ENCODE data around the gene SYTL2.
A peak's percentile ranks its signal among the peaks of the same experiment; 100 is the strongest.

Gene SYTL2

GRCh38 chr11:85825616-85826015 lies 14.7 kb upstream of the SYTL2 start:
- H3K9me3 ChIP-seq (ENCODE audit: control insufficient read depth in 1 of 2, low read length in 2 of 2): no peaks in the 10 kb centered on the region
- no peak overlapping the region for H3K4me3 ChIP-seq (ENCODE audit: low read depth in 1 of 2, low read length in 2 of 2)
- no peak overlapping the region for H3K27ac ChIP-seq (ENCODE audit: low read length)

GRCh38 chr11:85823816-85824215 lies 12.9 kb upstream of the SYTL2 start:
- no peaks in the 10 kb centered on the region for H3K36me3 ChIP-seq (ENCODE audit: control insufficient read depth in 1 of 2, insufficient read depth in 2 of 2, low read length in 2 of 2)
- no peak overlapping the region for H3K27ac ChIP-seq (ENCODE audit: low read length)
- peaks cover 12 to 21% of the 10 kb centered on the region in 2 donors for H3K4me1 ChIP-seq (ENCODE audit: control insufficient read depth in 1 of 2, insufficient read depth in 2 of 2, low read length in 2 of 2)
- H3K4me3 ChIP-seq (ENCODE audit: low read depth in 1 of 2, low read length in 2 of 2): no peak overlapping the region
- H3K9me3 ChIP-seq (ENCODE audit: control insufficient read depth in 1 of 2, low read length in 2 of 2): no peaks in the 10 kb centered on the region
- H3K27me3 ChIP-seq (ENCODE audit: low read depth, low read length): no peaks in the 10 kb centered on the region

More at GRCh38 chr11:85825616-85826015, 14.7 kb upstream of the SYTL2 start:
- no peaks in the 10 kb centered on the region for H3K27me3 ChIP-seq (ENCODE audit: low read depth, low read length)
- peaks cover 12 to 21% of the 10 kb centered on the region in 2 donors for H3K4me1 ChIP-seq (ENCODE audit: control insufficient read depth in 1 of 2, insufficient read depth in 2 of 2, low read length in 2 of 2)
- H3K36me3 ChIP-seq (ENCODE audit: control insufficient read depth in 1 of 2, insufficient read depth in 2 of 2, low read length in 2 of 2): no peaks in the 10 kb centered on the region

GRCh38 chr11:85822814-85823213 lies 11.9 kb upstream of the SYTL2 start:
- Histone ChIP-seq H3K27ac (ENCODE audit: low read length) (no peak overlapping the region), H3K36me3 (ENCODE audit: control insufficient read depth in 1 of 2, insufficient read depth in 2 of 2, low read length in 2 of 2) (no peaks in the 10 kb centered on the region)

GRCh38 chr11:85821636-85822035 lies 10.7 kb upstream of the SYTL2 start:
- Histone ChIP-seq H3K27ac (ENCODE audit: low read length) (no peak overlapping the region), H3K4me1 (ENCODE audit: control insufficient read depth in 1 of 2, insufficient read depth in 2 of 2, low read length in 2 of 2) (peaks cover 0 to 4% of the 10 kb centered on the region in 2 donors), H3K27me3 (ENCODE audit: low read depth, low read length) (no peaks in the 10 kb centered on the region), H3K36me3 (ENCODE audit: control insufficient read depth in 1 of 2, insufficient read depth in 2 of 2, low read length in 2 of 2) (no peaks in the 10 kb centered on the region), H3K4me3 (ENCODE audit: low read depth in 1 of 2, low read length in 2 of 2) (no peak overlapping the region), H3K9me3 (ENCODE audit: control insufficient read depth in 1 of 2, low read length in 2 of 2) (no peaks in the 10 kb centered on the region)

More at GRCh38 chr11:85822814-85823213, 11.9 kb upstream of the SYTL2 start:
- Histone ChIP-seq H3K4me3 (ENCODE audit: low read depth in 1 of 2, low read length in 2 of 2) (no peak overlapping the region), H3K4me1 (ENCODE audit: control insufficient read depth in 1 of 2, insufficient read depth in 2 of 2, low read length in 2 of 2) (peaks cover 5 to 15% of the 10 kb centered on the region in 2 donors), H3K9me3 (ENCODE audit: control insufficient read depth in 1 of 2, low read length in 2 of 2) (no peaks in the 10 kb centered on the region), H3K27me3 (ENCODE audit: low read depth, low read length) (no peaks in the 10 kb centered on the region)

- Histone ChIP-seq H3K9me3 (ENCODE audit: control insufficient read depth in 1 of 2, low read length in 2 of 2) (no peaks in the 10 kb centered on the region), H3K4me3 (ENCODE audit: low read depth in 1 of 2, low read length in 2 of 2) (no peak overlapping the region), H3K36me3 (ENCODE audit: control insufficient read depth in 1 of 2, insufficient read depth in 2 of 2, low read length in 2 of 2) (no peaks in the 10 kb centered on the region), H3K4me1 (ENCODE audit: control insufficient read depth in 1 of 2, insufficient read depth in 2 of 2, low read length in 2 of 2) (no peaks in the 10 kb centered on the region), H3K27ac (ENCODE audit: low read length) (no peak overlapping the region), H3K27me3 (ENCODE audit: low read depth, low read length) (no peaks in the 10 kb centered on the region)
Measured at GRCh38 chr11:85819441-85819840, 8.5 kb upstream of the SYTL2 start.

- H3K36me3 ChIP-seq (ENCODE audit: control insufficient read depth in 1 of 2, insufficient read depth in 2 of 2, low read length in 2 of 2): no peaks in the 10 kb centered on the region
- no peaks in the 10 kb centered on the region for H3K27me3 ChIP-seq (ENCODE audit: low read depth, low read length)
- H3K9me3 ChIP-seq (ENCODE audit: control insufficient read depth in 1 of 2, low read length in 2 of 2): no peaks in the 10 kb centered on the region
- H3K4me3 ChIP-seq (ENCODE audit: low read depth in 1 of 2, low read length in 2 of 2): no peak overlapping the region
- H3K4me1 ChIP-seq (ENCODE audit: control insufficient read depth in 1 of 2, insufficient read depth in 2 of 2, low read length in 2 of 2): peaks cover 0 to 10% of the 10 kb centered on the region in 2 donors
- no peak overlapping the region for H3K27ac ChIP-seq (ENCODE audit: low read length)
Measured at GRCh38 chr11:85815186-85815931, 4.4 kb upstream of the SYTL2 start.

GRCh38 chr11:85813721-85814120 lies 2.8 kb upstream of the SYTL2 start:
- Histone ChIP-seq H3K36me3 (ENCODE audit: control insufficient read depth in 1 of 2, insufficient read depth in 2 of 2, low read length in 2 of 2) (no peaks in the 10 kb centered on the region), H3K27me3 (ENCODE audit: low read depth, low read length) (no peaks in the 10 kb centered on the region), H3K27ac (ENCODE audit: low read length) (no peak overlapping the region), H3K4me1 (ENCODE audit: control insufficient read depth in 1 of 2, insufficient read depth in 2 of 2, low read length in 2 of 2) (peaks cover 8 to 11% of the 10 kb centered on the region in 2 donors), H3K4me3 (ENCODE audit: low read depth in 1 of 2, low read length in 2 of 2) (no peak overlapping the region), H3K9me3 (ENCODE audit: control insufficient read depth in 1 of 2, low read length in 2 of 2) (no peaks in the 10 kb centered on the region)

- Histone ChIP-seq H3K36me3 (ENCODE audit: control insufficient read depth in 1 of 2, insufficient read depth in 2 of 2, low read length in 2 of 2) (no peaks in the 10 kb centered on the region), H3K9me3 (ENCODE audit: control insufficient read depth in 1 of 2, low read length in 2 of 2) (no peaks in the 10 kb centered on the region), H3K4me3 (ENCODE audit: low read depth in 1 of 2, low read length in 2 of 2) (peak overlapping the region; percentile 60 to 73), H3K27me3 (ENCODE audit: low read depth, low read length) (no peaks in the 10 kb centered on the region), H3K27ac (ENCODE audit: low read length) (no peak overlapping the region), H3K4me1 (ENCODE audit: control insufficient read depth in 1 of 2, insufficient read depth in 2 of 2, low read length in 2 of 2) (peaks cover 8 to 11% of the 10 kb centered on the region in 2 donors)
Measured at GRCh38 chr11:85811624-85812023, 683 bp upstream of the SYTL2 start.

GRCh38 chr11:85810521-85810870 lies 445 bp downstream of the SYTL2 start:
- H3K36me3 ChIP-seq (ENCODE audit: control insufficient read depth in 1 of 2, insufficient read depth in 2 of 2, low read length in 2 of 2): no peaks in the 10 kb centered on the region
- H3K9me3 ChIP-seq (ENCODE audit: control insufficient read depth in 1 of 2, low read length in 2 of 2): no peaks in the 10 kb centered on the region
- no peaks in the 10 kb centered on the region for H3K27me3 ChIP-seq (ENCODE audit: low read depth, low read length)
- peak overlapping the region; percentile 34 for H3K27ac ChIP-seq (ENCODE audit: low read length)
- peaks cover 8 to 11% of the 10 kb centered on the region in 2 donors for H3K4me1 ChIP-seq (ENCODE audit: control insufficient read depth in 1 of 2, insufficient read depth in 2 of 2, low read length in 2 of 2)
- peak overlapping the region; percentile 71 to 73 for H3K4me3 ChIP-seq (ENCODE audit: low read depth in 1 of 2, low read length in 2 of 2)

- no peaks in the 10 kb centered on the region for H3K9me3 ChIP-seq (ENCODE audit: control insufficient read depth in 1 of 2, low read length in 2 of 2)
- H3K4me1 ChIP-seq (ENCODE audit: control insufficient read depth in 1 of 2, insufficient read depth in 2 of 2, low read length in 2 of 2): peaks cover 8 to 11% of the 10 kb centered on the region in 2 donors
- no peaks in the 10 kb centered on the region for H3K27me3 ChIP-seq (ENCODE audit: low read depth, low read length)
- H3K4me3 ChIP-seq (ENCODE audit: low read depth in 1 of 2, low read length in 2 of 2): peak overlapping the region; percentile 71 to 73
- no peaks in the 10 kb centered on the region for H3K36me3 ChIP-seq (ENCODE audit: control insufficient read depth in 1 of 2, insufficient read depth in 2 of 2, low read length in 2 of 2)
- H3K27ac ChIP-seq (ENCODE audit: low read length): peak overlapping the region; percentile 34
Measured at GRCh38 chr11:85809863-85810262, 1.1 kb downstream of the SYTL2 start.

- H3K27me3 ChIP-seq (ENCODE audit: low read depth, low read length): no peaks in the 10 kb centered on the region
- no peaks in the 10 kb centered on the region for H3K9me3 ChIP-seq (ENCODE audit: control insufficient read depth in 1 of 2, low read length in 2 of 2)
- no peaks in the 10 kb centered on the region for H3K36me3 ChIP-seq (ENCODE audit: control insufficient read depth in 1 of 2, insufficient read depth in 2 of 2, low read length in 2 of 2)
- H3K27ac ChIP-seq (ENCODE audit: low read length): no peak overlapping the region
- peak overlapping the region in 1 of 2 donors; percentile 71 for H3K4me3 ChIP-seq (ENCODE audit: low read depth in 1 of 2, low read length in 2 of 2)
- H3K4me1 ChIP-seq (ENCODE audit: control insufficient read depth in 1 of 2, insufficient read depth in 2 of 2, low read length in 2 of 2): peaks cover 8 to 11% of the 10 kb centered on the region in 2 donors
Measured at GRCh38 chr11:85809191-85809590, 1.8 kb downstream of the SYTL2 start.

- H3K9me3 ChIP-seq (ENCODE audit: control insufficient read depth in 1 of 2, low read length in 2 of 2): no peaks in the 10 kb centered on the region
- no peak overlapping the region for H3K4me3 ChIP-seq (ENCODE audit: low read depth in 1 of 2, low read length in 2 of 2)
- H3K27me3 ChIP-seq (ENCODE audit: low read depth, low read length): no peaks in the 10 kb centered on the region
- H3K4me1 ChIP-seq (ENCODE audit: control insufficient read depth in 1 of 2, insufficient read depth in 2 of 2, low read length in 2 of 2): peaks cover 8 to 11% of the 10 kb centered on the region in 2 donors
- H3K36me3 ChIP-seq (ENCODE audit: control insufficient read depth in 1 of 2, insufficient read depth in 2 of 2, low read length in 2 of 2): no peaks in the 10 kb centered on the region
- H3K27ac ChIP-seq (ENCODE audit: low read length): no peak overlapping the region
Measured at GRCh38 chr11:85806876-85807275, 4.1 kb downstream of the SYTL2 start.
